Pancreas (tissue), 10 donors: ENCODE measurements around the gene ARAP2. TPM values are rescaled to one million over a fixed set of nuclear protein-coding genes. Genes with fewer than 3 reads are reported as not detected.
A peak's percentile ranks its signal among the peaks of the same experiment; 100 is the strongest.

Source experiments
- ATAC-seq, 4 donors: fragments of 200-7000 bp; cut with Tn5 transposase; one replicate each; pipeline versions ENCODE4 v1.8.0 to v1.9.1; 2020; ENCODE audit warnings: mild to moderate bottlenecking in 4 of 4, moderate library complexity in 4 of 4
- DNase-seq, 6 donors: peaks; one replicate each; pipeline ENCODE4 v3.0.0-alpha.2; 2020
- FAIRE-seq: peaks from 2 replicates; lab custom pipeline; 2012; peaks lifted over from hg19 to GRCh38; lab: Jason Lieb, UNC
- H3K27ac ChIP-seq, 4 donors: fragments of 200-600 bp; sonication (generic); 1 replicate in 3 of 4; 2 replicates in 1 of 4; pipeline versions ENCODE4 v1.5.0 to v1.8.0; 2020
- H3K27me3 ChIP-seq, 4 donors: fragments of 200-600 bp; one replicate each; pipeline ENCODE4 v1.8.0; 2021
- H3K36me3 ChIP-seq, 3 donors: fragments of 200-600 bp; sonication (generic) in 1 of 3; one replicate each; pipeline versions ENCODE4 v1.5.0 to v1.8.0; 2020 to 2021
- H3K4me1 ChIP-seq, 3 donors: fragments of 200-600 bp; one replicate each; pipeline ENCODE4 v1.8.0; 2021
- H3K4me3 ChIP-seq, 4 donors: fragments of 200-600 bp; sonication (generic) in 2 of 4; one replicate each; pipeline versions ENCODE4 v1.5.0 to v1.8.0; 2020 to 2021
- H3K9me3 ChIP-seq, 4 donors: fragments of 200-600 bp; one replicate each; pipeline ENCODE4 v1.8.0; 2021
- WGBS, 2 donors: extraction: QIAGEN DNeasy Blood & Tissue Kit; methylation state at CpG; one replicate each; pipeline ENCODE4 v1.1.7; 2013; 5-methylcytosine and 5-hydroxymethylcytosine counted together
- intact Hi-C, 3 donors: fragments of 100-400 bp; cut with DNase I; formaldehyde crosslinking; loops; one replicate each; pipeline versions ENCODE4 v1.11.1 to v1.14.2; 2022
- polyA plus RNA-seq, 2 donors: library from polyadenylated mRNA; stranded (reverse); fragments of 200-250 nt; gene quantifications; one replicate each; pipeline ENCODE4 v1.2.3, GENCODE V29; 2013
- total RNA-seq, 6 donors: library from RNA; stranded (reverse); fragmentation: NEBNext Ultra II Directional in 4 of 6; extraction: Animal tissue kit (Norgen Biotek cat#: 25700) in 4 of 6; gene quantifications; one replicate each; pipeline versions ENCODE4 v1.2.1 to v1.2.4, GENCODE V29; 2021 to 2023
- TF ChIP-seq, protein P1 (sequence below), 4 donors: fragments of 200-600 bp; sonication (generic) in 3 of 4; IDR thresholded peaks; one replicate each; pipeline versions ENCODE4 v1.5.0 to v1.8.0; 2021; ENCODE audit warnings: antibody characterized with exemption in 4 of 4
- donor health status: healthy with polysubstance abuse.
- donor health status: DM: no; HTN: no; CAD: no; lungs with moderate emphysema.
- donor health status: DM: no; HTN: no; CAD: no.
- donor health status: control.
- donor health status: control.
- donor health status: Bipolar disorder and iron deficiency.
- donor health status: DM: yes; HTN: yes; CAD: no.
- donor health status: DM: no; HTN: no; CAD: no.
- donor health status: DM: no; HTN: no; CAD: no.
- donor health status: DM: yes; HTN: yes; CAD: no.

Gene ARAP2
- total and polyA plus RNA-seq, 8 donors: 3.2 to 14.3 (median 7.7) TPM

DNA sequence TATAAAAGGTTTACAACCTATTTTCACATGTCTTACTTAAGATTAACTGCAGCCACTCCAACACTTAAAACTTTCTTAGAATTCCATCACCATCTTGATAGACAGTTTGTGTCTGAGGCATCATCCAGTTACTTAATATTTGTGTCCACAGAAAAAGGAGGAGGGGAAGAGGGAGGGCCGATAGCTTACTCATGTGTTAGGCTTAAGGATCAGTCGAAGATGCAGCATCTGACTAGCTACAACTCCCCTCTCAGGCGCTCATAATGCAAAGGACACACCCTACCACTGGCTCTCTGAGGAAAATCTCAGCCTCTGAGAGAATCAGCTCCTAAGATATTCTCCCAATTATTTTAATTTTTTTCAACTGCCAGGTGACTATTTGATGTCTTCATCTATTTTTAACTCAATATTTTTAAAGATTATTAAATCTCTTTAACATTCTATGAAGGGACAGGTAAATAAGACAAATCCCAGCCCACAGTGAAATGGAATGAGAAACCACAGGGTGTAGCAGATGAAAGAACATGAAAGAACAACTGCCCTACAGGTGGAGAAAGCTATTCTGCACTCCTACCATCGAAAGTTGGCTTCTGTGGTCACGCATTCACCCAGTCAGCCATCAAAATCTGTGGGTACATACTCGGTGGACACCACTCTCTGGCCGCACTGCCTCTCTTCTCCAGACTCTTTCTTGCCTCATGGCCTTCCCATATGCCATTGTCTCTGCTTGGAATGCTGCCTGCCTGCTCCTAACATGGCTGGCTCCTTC is 48.0 kb downstream of the ARAP2 start:
- DNase-seq (no peak), FAIRE-seq (no peak), ATAC-seq (no peak)
- H3K27me3 ChIP-seq: no peaks in the 10 kb centered on the region
- H3K4me3 ChIP-seq: no peak overlapping the region
- no peaks in the 10 kb centered on the region for H3K9me3 ChIP-seq
- H3K4me1 ChIP-seq: no peaks in the 10 kb centered on the region
- no peaks in the 10 kb centered on the region for H3K36me3 ChIP-seq
- TF ChIP-seq, protein P1, sequence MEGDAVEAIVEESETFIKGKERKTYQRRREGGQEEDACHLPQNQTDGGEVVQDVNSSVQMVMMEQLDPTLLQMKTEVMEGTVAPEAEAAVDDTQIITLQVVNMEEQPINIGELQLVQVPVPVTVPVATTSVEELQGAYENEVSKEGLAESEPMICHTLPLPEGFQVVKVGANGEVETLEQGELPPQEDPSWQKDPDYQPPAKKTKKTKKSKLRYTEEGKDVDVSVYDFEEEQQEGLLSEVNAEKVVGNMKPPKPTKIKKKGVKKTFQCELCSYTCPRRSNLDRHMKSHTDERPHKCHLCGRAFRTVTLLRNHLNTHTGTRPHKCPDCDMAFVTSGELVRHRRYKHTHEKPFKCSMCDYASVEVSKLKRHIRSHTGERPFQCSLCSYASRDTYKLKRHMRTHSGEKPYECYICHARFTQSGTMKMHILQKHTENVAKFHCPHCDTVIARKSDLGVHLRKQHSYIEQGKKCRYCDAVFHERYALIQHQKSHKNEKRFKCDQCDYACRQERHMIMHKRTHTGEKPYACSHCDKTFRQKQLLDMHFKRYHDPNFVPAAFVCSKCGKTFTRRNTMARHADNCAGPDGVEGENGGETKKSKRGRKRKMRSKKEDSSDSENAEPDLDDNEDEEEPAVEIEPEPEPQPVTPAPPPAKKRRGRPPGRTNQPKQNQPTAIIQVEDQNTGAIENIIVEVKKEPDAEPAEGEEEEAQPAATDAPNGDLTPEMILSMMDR (IDR thresholded peaks at IDR 0.05): no peak
- intact Hi-C loops: no loop called here
- H3K27ac ChIP-seq: no peak overlapping the region
- 87 to 94% methylated on average over 7 of the region's 7 CpGs for WGBS, 2 donors

DNA sequence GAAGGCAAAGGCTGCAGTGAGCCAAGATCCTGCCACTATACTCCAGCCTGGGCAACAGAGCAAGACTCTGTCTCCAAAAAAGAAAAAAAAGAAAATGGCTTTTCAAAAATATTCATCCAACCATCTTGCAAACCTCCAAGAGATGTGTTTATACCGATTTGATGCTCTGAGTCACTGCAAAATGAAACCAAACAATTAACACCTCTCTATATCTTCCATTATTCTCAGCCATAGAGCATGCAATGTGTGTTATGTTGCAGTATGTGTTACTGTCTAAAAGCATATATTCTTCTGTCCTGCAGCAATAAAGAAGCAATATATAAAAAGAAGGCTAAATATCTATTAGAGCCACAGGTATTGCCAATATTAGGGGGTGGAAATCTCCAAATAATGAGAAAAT is 51.4 kb downstream of the ARAP2 start:
- TF ChIP-seq, protein P1 (IDR thresholded peaks at IDR 0.05): no peak
- DNase-seq (no peak), ATAC-seq (no peak), FAIRE-seq (no peak)
- intact Hi-C loops: no loop called here
- Histone ChIP-seq H3K4me3 (no peak overlapping the region), H3K27me3 (no peaks in the 10 kb centered on the region), H3K27ac (no peak overlapping the region), H3K9me3 (no peaks in the 10 kb centered on the region), H3K4me1 (no peaks in the 10 kb centered on the region), H3K36me3 (no peaks in the 10 kb centered on the region)
- 89 to 97% methylated on average over 1 of the region's 1 CpG for WGBS, 2 donors

DNA sequence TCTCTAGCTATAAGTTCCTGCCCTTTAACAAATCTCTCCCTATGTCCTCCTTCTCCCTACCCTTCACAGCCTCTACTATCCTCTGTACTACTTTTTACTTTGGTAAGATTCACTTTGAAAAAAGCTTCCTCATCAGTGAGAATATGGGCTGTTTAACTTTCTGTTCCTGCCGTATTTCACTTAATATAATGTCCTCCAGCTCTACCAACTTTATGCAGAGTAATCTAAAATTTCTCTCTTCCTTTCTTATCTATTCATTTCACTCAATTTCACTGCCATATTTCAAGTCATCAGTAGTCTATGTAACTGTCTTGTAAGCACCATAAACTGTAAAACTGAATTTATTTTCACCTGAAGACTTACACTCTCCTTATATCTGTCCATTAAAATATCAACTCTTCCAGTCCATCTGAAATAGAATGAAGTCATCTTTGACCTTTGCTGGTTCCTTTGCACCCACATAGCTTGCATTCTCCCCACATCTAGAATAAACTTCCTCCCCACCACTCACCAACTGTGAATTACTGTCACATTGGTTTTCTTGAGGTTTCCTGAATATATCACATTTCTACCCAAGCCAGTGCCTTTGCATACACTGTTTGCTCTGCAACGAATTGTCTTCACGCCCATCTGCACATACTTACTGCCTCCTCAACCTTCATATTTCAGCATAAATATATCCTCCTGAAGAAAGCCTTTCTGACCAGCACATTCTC is 54.6 kb downstream of the ARAP2 start:
- no peak for DNase-seq

DNA sequence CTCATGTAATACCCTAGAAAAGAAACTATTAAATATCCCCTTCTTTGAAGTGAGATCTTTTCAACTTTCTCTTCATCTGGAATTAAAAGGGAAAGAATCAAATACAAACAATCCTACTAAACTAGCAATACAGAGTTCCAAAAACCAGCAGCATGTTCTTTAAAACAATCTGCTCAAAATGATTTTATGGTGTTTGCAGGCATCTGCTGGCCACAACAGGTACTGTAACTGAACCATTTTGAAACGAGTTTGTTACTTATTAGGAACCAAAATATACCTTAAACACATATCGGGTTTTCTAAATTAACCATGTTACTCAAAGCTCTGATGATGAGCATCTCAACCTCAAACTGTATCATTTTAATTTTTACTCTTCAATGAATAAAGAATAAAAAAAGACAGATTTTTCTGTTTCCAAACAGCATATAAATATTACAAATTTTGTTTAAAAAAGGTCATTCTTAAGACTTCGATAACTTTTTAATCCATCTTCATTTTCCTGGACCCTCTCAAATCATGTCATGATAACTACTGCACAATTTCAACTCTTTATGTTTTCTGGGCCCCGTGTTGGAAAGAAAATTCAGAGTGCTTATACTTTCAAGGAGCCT is 56.5 kb downstream of the ARAP2 start:
- intact Hi-C loops: no loop called here
- 55 to 60% methylated on average over 4 of the region's 4 CpGs for WGBS, 2 donors

More for the DNA sequence above, 54.6 kb downstream of the ARAP2 start:
- ATAC-seq (no peak), FAIRE-seq (no peak)
- intact Hi-C loops: no loop called here
- Histone ChIP-seq H3K27me3 (no peaks in the 10 kb centered on the region), H3K4me3 (no peak overlapping the region), H3K27ac (no peak overlapping the region), H3K36me3 (no peaks in the 10 kb centered on the region), H3K4me1 (no peaks in the 10 kb centered on the region), H3K9me3 (no peaks in the 10 kb centered on the region)
- TF ChIP-seq, protein P1 (IDR thresholded peaks at IDR 0.05): no peak
- 70 to 82% methylated on average over 3 of the region's 3 CpGs for WGBS, 2 donors

More for the DNA sequence above, 56.5 kb downstream of the ARAP2 start:
- H3K4me1 ChIP-seq: peaks cover 0 to 7% (median 0%) of the 10 kb centered on the region in 3 donors
- H3K27ac ChIP-seq: no peak overlapping the region
- TF ChIP-seq, protein P1 (IDR thresholded peaks at IDR 0.05): peak in 2 of 4 donors; percentile 34 to 48
- no peaks in the 10 kb centered on the region for H3K9me3 ChIP-seq
- no peaks in the 10 kb centered on the region for H3K27me3 ChIP-seq
- DNase-seq (no peak), FAIRE-seq (peak; percentile 89), ATAC-seq (peak in 2 of 4 donors; percentile 36 to 60)
- H3K36me3 ChIP-seq: no peaks in the 10 kb centered on the region
- no peak overlapping the region for H3K4me3 ChIP-seq
